DOHH2 (cell line): ENCODE measurements around the gene THRSP.

Experiments
- H3F3A ChIP-seq: fragments of 200-600 bp; sonication (generic), shearing (Covaris generic); 2 replicates; pipeline ENCODE4 v1.6.0; 2016; ENCODE audit warnings: antibody characterized with exemption, mild to moderate bottlenecking; ENCODE audit not compliant: control insufficient read depth, insufficient read depth
- H3K27ac ChIP-seq: fragments of 200-600 bp; sonication (generic); 2 replicates; pipeline ENCODE4 v1.5.1; 2014; ENCODE audit warnings: low read depth, mild to moderate bottlenecking, low read length, moderate library complexity
- H3K27me3 ChIP-seq: fragments of 200-600 bp; sonication (generic); 2 replicates; pipeline ENCODE4 v1.6.1; 2014; ENCODE audit warnings: mild to moderate bottlenecking, low read length, mixed read lengths; ENCODE audit not compliant: control insufficient read depth
- H3K36me3 ChIP-seq: fragments of 200-600 bp; sonication (generic); 2 replicates; pipeline ENCODE4 v1.6.1; 2014; ENCODE audit warnings: mild to moderate bottlenecking, low read length, moderate library complexity, mixed read lengths; ENCODE audit not compliant: control insufficient read depth
- H3K4me1 ChIP-seq: fragments of 200-600 bp; sonication (generic); 2 replicates; pipeline ENCODE4 v1.6.1; 2014; ENCODE audit warnings: mild to moderate bottlenecking, low read length, mixed read lengths; ENCODE audit not compliant: control insufficient read depth
- H3K4me2 ChIP-seq: fragments of 200-600 bp; sonication (generic); 2 replicates; pipeline ENCODE4 v1.6.0; 2014; ENCODE audit warnings: mild to moderate bottlenecking, low read length, moderate library complexity
- H3K4me3 ChIP-seq: fragments of 200-600 bp; sonication (generic); 2 replicates; pipeline ENCODE4 v1.5.1; 2014; ENCODE audit warnings: mild to moderate bottlenecking, low read length, mixed read lengths
- H3K79me2 ChIP-seq: fragments of 200-600 bp; sonication (generic); 2 replicates; pipeline ENCODE4 v1.6.1; 2014; ENCODE audit warnings: mild to moderate bottlenecking, low read length, mixed read lengths; ENCODE audit not compliant: control insufficient read depth
- H3K9me2 ChIP-seq: fragments of 200-600 bp; sonication (generic); replicated peaks from 2 replicates; pipeline ENCODE4 v1.6.1; 2014; ENCODE audit warnings: mild to moderate bottlenecking, low read length, mixed read lengths; ENCODE audit not compliant: control insufficient read depth
- H3K9me3 ChIP-seq: fragments of 200-600 bp; sonication (generic); 2 replicates; pipeline ENCODE4 v1.6.1; 2014; ENCODE audit warnings: antibody characterized with exemption, low read length, mixed read lengths; ENCODE audit not compliant: control insufficient read depth, insufficient read depth
- H4K20me1 ChIP-seq: fragments of 200-600 bp; sonication (generic); 2 replicates; pipeline ENCODE4 v1.6.0; 2014; ENCODE audit warnings: low read depth, mild to moderate bottlenecking, antibody characterized with exemption, low read length, moderate library complexity; ENCODE audit not compliant: control insufficient read depth, insufficient read depth
- EZH2phosphoT487 ChIP-seq: fragments of 200-600 bp; sonication (generic); IDR thresholded peaks from 2 replicates; pipeline ENCODE4 v1.6.1; 2017; ENCODE audit warnings: borderline replicate concordance, mild to moderate bottlenecking, antibody characterized with exemption, low read length, moderate library complexity, mixed read lengths
- TF ChIP-seq, protein P1 (sequence below): fragments of 200-600 bp; sonication (generic); IDR thresholded peaks from one replicate; pipeline ENCODE4 v1.5.1; 2014; ENCODE audit warnings: antibody characterized with exemption, mild to moderate bottlenecking, low read depth, low read length; ENCODE audit not compliant: poor library complexity, severe bottlenecking

The THRSP gene

DNA sequence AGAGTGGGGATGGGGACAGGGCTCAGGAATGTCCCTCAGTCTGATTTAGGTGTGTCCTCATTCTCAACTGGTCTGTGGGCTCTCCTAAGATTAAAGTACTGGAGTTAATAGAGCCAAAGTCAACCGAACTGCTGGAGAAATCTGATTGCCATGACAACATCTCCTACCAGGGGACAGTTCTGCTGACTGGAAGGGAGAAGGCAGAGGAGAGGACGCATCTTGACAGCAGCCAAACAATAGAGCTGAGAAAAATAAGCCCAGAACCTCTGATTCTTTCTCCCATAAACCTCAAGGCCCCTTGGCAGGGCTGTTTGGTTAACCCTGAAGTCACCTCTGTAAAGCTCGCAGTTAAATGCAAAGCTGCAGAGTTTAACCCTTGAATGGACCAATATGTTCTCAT lies 43.4 kb upstream of the THRSP start:
- no peak overlapping the region for H3K4me2 ChIP-seq
- no peak for TF ChIP-seq EZH2phosphoT487
- TF ChIP-seq, protein P1, sequence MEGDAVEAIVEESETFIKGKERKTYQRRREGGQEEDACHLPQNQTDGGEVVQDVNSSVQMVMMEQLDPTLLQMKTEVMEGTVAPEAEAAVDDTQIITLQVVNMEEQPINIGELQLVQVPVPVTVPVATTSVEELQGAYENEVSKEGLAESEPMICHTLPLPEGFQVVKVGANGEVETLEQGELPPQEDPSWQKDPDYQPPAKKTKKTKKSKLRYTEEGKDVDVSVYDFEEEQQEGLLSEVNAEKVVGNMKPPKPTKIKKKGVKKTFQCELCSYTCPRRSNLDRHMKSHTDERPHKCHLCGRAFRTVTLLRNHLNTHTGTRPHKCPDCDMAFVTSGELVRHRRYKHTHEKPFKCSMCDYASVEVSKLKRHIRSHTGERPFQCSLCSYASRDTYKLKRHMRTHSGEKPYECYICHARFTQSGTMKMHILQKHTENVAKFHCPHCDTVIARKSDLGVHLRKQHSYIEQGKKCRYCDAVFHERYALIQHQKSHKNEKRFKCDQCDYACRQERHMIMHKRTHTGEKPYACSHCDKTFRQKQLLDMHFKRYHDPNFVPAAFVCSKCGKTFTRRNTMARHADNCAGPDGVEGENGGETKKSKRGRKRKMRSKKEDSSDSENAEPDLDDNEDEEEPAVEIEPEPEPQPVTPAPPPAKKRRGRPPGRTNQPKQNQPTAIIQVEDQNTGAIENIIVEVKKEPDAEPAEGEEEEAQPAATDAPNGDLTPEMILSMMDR, result no peak
- no peaks in the 10 kb centered on the region for H3F3A ChIP-seq
- H4K20me1 ChIP-seq, result no peaks in the 10 kb centered on the region
- H3K9me2 ChIP-seq, result no peaks in the 10 kb centered on the region
- H3K9me3 ChIP-seq, result no peaks in the 10 kb centered on the region
- H3K27me3 ChIP-seq, result peaks cover 8% of the 10 kb centered on the region; the same call in 1 of the 2 replicates
- no peaks in the 10 kb centered on the region for H3K4me1 ChIP-seq
- H3K4me3 ChIP-seq, result no peak overlapping the region
- H3K36me3 ChIP-seq, result no peaks in the 10 kb centered on the region
- no peak overlapping the region for H3K27ac ChIP-seq
- no peaks in the 10 kb centered on the region for H3K79me2 ChIP-seq

DNA sequence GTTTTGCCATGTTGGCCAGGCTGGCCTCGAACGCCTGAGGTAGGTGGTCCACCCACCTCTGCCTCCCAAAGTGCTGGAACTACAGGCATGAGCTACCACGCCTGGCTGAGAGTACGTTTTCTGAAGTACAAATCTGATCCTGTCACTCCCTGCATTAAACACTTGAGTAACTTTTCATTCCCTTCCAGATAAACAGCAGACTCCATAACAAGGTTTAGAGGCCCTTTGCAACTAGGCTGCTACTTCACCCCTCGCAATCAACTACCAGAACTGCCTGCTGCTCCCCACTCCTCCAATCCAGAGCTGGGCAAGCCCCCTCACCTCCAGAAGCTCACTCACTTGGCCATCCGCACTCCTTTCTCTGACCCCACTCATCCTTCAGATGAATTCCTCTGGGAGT lies 42.0 kb upstream of the THRSP start:
- no peak overlapping the region for H3K4me2 ChIP-seq
- TF ChIP-seq EZH2phosphoT487, result no peak
- TF ChIP-seq, protein P1, result no peak
- H3K36me3 ChIP-seq, result no peaks in the 10 kb centered on the region
- no peaks in the 10 kb centered on the region for H3K9me3 ChIP-seq
- H3F3A ChIP-seq, result no peaks in the 10 kb centered on the region
- H3K9me2 ChIP-seq, result no peaks in the 10 kb centered on the region
- peaks cover 8% of the 10 kb centered on the region; the same call in 1 of the 2 replicates for H3K27me3 ChIP-seq
- H3K4me3 ChIP-seq, result no peak overlapping the region
- H3K4me1 ChIP-seq, result no peaks in the 10 kb centered on the region
- no peaks in the 10 kb centered on the region for H3K79me2 ChIP-seq
- no peaks in the 10 kb centered on the region for H4K20me1 ChIP-seq
- no peak overlapping the region for H3K27ac ChIP-seq

DNA sequence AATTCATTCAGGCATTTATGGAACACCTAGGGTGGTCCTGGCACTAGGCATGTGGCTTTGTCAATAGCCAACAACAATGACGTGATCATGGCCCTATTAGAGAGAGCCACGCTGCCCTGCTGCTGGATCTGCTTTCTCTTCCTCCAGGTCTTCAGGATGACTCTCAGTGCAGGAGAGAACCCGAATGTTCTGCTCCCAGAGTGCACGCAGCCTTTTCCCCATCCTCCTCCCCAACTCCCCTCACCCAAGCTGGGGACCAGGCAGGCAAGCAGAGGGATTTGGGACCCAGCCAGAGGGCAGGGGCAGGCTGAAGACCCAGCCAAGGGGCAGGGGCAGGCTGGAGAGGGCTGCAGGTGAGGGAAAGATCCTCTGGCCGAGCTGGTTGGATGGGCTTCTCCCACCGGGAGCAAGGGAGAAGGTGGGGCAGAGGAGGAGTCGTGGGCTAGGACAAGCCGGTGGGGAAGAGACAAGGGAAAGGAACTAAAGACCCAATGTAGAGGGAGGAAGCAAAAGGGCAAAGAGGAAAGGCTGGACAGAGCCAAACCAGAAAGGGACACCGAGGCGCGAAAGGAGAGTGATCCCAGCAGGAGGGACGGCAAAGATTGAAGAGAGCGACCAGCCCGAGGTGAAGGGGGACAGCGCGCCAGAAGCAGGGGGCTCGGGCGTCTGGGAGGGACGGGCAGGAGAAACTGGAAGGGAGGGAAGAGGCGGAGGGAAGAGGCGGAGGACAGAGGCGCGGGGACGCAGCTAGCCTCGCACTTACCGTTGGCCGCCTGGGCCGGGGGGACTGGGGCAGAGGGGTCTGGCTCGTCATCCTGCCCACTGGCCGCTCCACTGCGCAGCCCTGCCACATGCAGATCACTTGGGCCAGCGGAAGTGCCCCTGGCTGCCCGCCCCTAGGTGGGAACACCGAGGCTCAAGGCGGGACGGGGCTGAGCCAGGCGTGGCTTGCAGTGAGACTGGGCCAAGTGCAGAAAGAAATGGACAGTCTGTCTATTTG lies 41.0 kb upstream of the THRSP start, which contains the start of gene KCTD14:
TSS of gene KCTD14 (minus strand) at position 880 of the 1,000 bp plus-strand sequence. CDS start at position 853, 27 bp downstream.
- Histone ChIP-seq H4K20me1 (no peaks in the 10 kb centered on the region), H3K4me2 (no peak within 1 kb of the TSS), H3K79me2 (no peaks in the 10 kb centered on the region), H3K9me3 (no peaks in the 10 kb centered on the region), H3K27me3 (peaks cover 8% of the 10 kb centered on the region; the same call in 1 of the 2 replicates), H3F3A (no peaks in the 10 kb centered on the region), H3K9me2 (no peaks in the 10 kb centered on the region), H3K36me3 (no peaks in the 10 kb centered on the region), H3K4me1 (no peaks in the 10 kb centered on the region), H3K27ac (no peak within 1 kb of the TSS), H3K4me3 (no peak within 1 kb of the TSS)
- TF ChIP-seq, protein P1, result no peak
- no peak for TF ChIP-seq EZH2phosphoT487
